HG03432 (cell line): ENCODE data around the gene TCEAL3.
"Not testable (repeated sequence)": the region's sequence is repeated elsewhere in the genome, so short reads cannot be mapped to it uniquely, and the experiment has no call there.

Experiments
- ATAC-seq: cut with Tn5 transposase; IDR thresholded peaks from one replicate; pipeline ENCODE4 v1.9.1; 2021; ENCODE audit warnings: mild to moderate bottlenecking, moderate library complexity; ENCODE audit not compliant: unreplicated experiment

TCEAL3 gene, protein sequence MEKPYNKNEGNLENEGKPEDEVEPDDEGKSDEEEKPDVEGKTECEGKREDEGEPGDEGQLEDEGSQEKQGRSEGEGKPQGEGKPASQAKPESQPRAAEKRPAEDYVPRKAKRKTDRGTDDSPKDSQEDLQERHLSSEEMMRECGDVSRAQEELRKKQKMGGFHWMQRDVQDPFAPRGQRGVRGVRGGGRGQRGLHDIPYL

DNA sequence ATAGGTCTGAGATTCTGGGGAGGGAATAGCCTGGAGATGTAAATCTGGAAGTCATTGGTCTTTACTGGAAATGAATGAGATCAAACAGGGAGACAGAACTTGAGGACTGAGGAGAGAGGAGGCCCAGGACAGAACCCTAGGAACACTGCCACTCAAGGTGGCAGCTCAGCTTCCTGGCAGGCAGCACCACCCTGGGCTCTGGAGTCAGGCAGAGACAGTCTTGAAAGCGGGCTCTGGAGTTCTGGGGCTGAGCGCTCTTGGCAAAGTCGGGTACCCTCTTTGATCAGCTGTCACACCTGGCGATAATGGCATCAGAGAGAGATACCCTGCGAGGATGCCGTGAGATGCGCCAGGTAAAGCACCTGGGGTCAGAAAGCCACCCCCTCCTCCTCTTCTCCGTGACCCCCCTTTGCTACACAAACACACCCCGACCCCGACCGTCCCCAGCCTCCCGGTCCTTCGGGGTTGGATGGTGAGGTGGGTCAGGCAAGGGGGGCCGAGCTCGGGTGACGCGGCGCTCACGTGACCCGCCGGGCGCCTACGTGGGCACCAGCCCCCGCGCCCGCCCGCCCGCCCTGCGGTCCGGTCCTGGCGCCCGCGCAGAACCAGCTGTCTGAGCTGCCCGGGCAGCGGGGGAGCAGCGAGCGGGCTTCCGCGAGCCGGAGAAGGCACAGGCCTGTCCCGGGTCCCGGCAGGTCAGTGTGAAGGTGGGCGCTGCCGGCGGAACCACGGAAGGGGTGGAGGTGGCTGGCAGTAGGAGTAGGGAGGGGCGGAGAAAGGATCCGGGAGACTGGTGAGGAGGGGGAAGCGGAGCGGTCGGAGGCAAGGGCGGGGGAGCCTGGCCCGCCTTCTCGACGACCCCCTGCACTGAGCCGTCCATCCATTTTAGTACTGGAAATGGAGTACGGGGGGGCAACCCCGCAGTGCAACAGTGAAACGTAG lies at the start of gene TCEAL3:
TCEAL3 (plus strand) TSS at position 600 of the 942 bp plus-strand sequence. CDS start 1,102 bp downstream, outside the sequence.
- peak; percentile 92 for ATAC-seq

DNA sequence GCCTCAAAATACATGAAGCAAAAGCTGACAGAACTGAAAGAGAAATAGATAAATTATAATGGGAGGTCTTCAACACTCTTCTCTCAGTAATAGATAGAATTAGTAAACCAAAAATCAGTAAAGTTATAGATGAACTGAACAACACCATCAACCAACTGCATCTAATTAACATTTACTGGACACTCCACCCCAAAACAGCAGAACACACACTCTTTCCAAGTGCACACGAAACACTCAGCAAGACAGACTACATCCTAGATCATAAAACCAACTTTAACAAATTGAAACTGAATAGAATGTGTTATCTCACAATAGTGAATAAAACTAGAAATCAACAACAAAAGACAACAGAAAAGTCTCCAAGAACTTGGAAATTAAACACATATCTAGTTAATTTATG lies 47.5 kb upstream of the TCEAL3 start:
- ATAC-seq = no peak

DNA sequence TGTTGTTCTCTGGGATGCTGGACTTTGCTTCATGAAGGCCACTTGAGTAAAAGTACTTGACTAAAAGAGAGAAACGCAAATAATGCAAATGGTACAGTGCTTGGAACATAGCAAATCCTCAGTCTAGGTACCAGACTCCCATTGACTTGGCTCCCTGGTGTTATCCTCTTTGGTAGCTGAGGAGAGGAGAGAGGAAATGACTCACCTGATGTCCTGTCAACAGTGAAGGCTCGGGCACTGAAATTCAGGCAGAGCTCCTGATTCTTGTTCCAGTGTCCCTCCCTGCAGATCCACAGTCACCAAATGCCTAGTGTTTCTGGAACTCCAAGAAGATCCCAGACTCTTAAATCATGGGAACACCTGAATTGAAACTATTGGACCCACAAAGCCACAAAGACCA lies 45.0 kb upstream of the TCEAL3 start:
- no peak for ATAC-seq

DNA sequence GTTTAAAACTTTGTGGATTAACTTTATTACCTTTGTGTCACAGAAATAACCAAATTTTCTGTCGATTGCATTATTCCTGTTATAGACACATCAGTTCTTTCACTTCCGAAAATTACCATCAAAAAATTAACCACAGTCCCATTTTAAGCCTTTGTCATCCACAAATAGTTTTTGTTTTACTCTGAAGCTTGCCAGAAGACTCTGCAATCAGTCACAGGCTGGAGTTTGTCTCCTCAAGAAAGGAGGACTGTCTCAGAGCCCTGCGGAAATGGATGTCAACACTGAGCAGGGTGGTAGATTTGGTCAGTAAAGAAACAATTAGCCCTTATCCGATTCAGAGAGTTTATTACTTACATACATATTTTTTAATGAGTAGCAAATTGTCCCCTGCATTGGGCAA lies 42.6 kb upstream of the TCEAL3 start:
- ATAC-seq = peak; percentile 87

DNA sequence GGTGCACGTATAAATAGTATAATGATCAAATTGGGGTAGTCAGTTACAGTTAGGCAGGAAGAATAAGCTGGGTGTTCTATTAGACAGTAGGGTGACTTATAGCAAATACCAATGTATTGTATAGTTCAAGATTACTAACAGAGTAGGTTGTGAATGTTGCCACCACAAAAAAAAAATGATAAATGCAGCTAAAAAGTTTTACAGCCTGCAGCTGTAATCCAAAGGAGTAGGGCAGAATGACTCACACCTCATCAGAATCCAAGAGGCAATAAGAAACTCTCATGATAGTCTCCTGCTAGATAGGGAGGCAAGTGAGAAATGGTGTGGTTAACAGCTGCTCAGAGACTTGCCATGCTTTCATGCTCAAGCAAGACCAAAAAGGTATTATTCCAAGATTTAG lies 42.0 kb upstream of the TCEAL3 start:
- peak; percentile 62 for ATAC-seq

DNA sequence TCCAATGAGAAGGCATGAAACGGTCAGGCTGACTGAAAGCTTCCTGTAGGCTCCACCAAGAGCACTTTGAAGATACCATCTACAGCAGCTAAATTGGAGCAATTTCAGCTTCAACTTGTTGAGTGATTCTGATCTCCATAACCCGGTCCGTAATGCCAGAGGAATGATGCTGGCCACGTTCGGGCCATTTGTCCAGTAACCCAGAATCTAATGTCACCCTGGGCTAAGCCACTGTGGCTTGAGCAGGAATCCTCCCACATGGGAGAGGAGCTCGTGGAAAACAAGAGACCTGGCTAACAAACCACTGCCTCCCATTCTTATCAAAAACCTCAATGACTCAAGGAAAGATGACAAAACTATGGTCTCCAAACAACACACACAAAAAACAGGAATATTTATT lies 36.6 kb upstream of the TCEAL3 start:
- ATAC-seq = no peak

DNA sequence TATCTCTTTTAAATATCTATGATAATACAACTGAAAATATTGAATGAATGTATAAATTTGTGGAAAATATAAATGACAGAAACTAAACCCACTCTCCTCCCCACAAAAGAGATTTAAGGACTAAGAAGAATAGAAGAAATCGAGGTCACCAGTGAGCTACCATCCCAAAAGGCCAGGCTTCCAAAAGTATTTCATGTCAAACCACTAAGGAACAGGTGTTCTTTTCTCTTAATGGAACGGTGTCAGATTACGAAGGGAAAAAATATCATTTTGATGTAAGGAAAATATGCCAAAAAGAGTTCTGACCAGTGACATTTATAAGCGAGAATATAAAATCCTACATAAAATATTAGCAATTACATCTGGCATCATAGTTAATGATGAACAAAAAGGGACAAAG lies 36.0 kb upstream of the TCEAL3 start:
- no peak for ATAC-seq

DNA sequence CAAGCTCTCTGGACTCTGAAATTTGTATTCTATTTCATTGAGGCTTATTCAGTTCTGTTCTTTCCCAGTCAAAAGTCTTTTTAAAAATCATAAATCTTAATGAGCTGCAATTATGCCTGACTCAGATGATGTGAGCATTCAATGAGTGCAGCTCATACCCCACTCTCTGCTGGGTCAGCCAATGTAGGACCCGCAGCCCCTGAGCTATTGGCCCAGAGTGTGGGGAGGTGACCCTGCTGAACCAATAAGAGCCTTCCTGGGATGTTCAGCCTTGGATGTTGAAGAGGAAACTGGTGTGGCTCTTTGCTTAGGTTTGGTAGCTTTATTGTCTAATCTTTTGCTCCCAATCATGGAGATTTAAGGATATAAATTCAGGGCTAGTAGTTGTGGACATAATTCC lies 34.6 kb upstream of the TCEAL3 start:
- no peak for ATAC-seq

DNA sequence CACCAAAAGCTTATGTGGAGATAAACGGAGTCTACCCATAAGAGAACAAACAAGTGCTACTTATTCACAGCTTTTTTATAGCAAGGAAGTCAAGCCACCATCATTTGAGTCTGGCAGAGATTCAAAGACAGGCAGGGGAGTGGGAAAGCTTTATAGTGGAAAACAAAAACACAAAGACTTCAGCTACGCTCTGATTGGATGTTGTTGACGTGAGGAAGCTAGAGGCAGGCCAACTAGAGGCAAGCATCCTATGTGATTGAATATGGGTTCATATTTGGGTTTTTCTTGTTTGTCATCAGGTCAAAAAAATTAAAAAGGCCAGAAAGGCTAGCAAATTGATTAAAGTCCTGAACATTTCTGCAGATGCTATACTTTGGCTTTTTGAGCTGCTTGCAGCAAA lies 23.2 kb upstream of the TCEAL3 start:
- no peak for ATAC-seq

DNA sequence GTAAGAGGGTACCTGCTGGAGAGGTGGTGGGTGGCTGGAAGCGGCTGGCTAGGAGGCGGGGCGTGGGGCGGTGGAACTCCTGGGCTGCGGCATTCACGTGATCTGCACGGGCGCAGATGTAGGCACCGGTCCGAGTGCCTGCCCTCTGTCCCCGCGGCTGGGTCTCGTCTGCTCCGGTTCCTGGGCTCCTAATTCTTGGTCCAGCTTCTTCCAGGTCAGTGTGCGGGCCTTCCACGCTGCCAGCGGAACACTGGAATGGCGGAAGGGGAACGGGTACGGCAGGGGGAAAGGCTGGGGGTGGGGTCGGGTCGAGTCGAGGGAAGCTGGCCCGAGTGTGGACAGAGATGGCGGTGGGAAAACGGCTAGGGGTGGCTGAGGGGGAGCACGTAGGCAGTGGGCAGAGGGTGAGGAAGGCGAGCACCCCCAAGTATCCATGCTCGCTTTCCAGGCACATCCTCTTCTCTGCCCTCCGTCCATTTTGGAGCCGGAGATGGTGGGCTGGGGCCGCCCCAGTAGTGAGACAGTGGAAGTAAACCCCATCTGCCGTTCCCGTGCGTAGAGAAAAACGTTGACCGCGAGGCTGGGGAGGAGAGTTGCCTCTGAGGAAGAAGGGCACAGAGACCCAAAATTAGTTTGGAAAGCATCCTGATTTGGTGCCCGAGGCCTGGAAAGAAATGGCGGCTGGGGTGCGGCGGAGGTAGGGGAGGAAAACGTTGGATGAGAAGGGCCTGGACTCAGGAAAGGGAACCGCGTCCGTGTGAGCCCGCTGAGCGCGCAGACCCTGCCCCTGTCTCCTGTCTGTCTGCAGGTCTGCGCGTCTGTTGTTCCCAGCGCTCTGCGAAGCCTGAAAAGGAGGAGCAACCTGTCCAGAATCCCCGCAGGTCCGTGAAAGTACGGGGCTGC lies 22.1 kb upstream of the TCEAL3 start, which contains the start of gene TCEAL4:
TCEAL4 (plus strand) TSS at position 105 of the 903 bp plus-strand sequence. CDS start 1,161 bp downstream, outside the sequence.
- peak; percentile 95 for ATAC-seq

DNA sequence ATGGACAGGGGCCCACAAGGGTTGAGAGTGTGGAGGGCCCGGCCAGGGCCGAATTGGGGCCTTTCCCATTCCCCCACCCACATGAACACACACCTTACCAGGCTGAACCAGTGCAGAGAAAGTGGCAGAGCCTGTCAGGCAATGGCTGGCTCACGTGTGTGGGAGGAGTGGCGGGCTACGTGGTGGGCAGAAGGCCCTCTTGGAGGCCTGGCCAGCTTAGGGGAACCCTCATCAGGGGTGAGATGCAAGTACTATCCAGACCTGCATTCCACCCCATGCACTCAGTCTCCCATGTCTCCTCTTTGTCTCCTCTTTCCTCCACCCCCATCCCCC lies 21.5 kb upstream of the TCEAL3 start:
- peak; percentile 44 for ATAC-seq

DNA sequence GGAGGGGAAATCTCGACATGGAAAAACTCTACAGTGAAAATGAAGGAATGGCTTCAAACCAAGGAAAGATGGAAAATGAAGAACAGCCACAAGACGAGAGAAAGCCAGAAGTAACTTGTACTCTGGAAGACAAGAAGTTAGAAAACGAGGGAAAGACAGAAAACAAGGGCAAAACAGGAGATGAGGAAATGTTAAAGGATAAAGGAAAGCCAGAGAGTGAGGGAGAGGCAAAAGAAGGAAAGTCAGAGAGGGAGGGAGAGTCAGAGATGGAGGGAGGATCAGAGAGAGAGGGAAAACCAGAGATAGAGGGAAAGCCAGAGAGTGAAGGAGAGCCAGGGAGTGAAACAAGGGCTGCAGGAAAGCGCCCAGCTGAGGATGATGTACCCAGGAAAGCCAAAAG lies 21.1 kb upstream of the TCEAL3 start:
- no peak for ATAC-seq

DNA sequence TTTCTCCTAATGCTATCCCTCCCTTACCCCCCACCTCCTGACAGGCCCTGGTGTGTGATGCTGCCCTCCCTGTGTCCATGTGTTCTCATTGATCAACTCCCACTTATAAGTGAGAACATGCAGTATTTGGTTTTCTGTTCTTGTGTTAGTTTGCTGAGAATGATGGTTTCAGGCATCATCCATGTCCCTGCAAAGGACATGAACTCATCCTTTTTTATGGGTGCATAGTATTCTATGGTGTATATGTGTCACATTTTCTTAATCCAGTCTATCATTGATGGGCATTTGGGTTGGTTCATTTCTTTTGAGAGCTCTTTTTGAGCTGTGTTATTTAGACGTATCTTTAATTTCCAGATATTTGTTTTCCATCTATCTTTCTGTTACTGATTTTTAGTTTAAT lies 15.5 kb upstream of the TCEAL3 start:
- ATAC-seq = not testable (repeated sequence)

DNA sequence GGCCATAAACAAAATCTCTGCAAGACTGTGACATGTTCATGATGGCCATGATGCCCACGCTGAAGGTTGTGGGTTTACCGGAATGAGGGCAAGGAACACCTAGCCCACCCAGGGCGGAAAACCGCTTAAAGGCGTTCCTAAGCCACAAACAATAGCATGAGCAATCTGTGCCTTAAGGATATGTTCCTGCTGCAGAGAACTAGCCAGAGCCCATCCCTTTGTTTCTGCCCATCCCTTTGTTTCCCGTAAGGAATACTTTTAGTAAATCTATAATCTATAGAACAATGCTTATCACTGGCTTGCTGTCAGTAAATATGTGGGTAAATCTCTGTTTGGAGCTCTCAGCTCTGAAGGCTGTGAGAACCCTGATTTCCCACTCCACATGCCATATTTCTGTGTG lies 12.6 kb upstream of the TCEAL3 start:
- ATAC-seq = not testable (repeated sequence)

DNA sequence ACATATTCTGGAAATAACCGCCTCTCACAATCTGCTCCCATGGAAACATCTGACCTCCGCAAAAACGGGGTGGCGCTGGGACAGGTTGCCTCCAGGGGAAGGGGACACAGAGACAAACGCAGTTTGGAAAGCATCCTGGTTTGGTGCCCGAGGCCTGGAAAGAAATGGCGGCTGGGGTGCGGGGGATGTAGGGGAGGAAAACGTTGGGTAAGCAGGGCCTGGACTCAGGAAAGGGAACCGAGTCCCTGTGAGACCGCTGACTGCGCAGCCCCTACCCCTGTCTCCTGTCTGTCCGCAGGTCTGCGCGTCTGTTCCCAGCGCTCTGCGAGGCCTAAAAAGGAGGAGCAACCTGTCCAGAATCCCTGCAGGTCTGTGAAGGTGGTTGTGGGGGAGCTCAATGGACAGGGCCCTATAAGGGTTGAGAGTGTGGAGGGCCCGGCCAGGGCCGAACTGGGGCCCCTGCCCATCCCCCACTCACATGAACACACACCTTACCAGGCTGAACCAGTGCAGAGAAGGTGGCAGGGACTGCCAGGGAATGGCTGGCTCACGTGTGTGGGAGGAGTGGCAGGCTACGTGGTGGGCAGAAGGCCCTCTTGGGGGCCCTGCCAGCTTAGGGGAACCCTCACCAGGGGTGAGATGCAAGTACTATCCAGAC lies 672 bp downstream of the TCEAL3 start:
- peak; percentile 20 for ATAC-seq

DNA sequence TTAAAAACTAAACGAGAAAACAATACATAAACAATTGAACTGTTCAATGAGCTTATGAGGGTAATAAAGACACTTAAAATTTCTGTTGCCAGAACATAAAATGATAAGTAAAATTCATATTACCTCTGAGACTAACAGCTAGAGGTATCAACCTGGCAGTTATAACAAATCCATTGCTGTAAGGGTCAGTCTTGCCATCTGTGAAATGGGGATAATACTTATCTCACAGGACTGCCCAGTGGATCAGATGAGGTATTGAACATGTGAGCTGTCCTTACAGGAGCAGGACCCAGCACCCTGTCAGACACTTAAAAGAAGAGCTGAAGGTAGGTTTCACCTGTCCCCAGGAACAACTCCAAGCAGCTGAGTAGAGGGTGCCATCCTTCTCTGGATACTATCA lies 2.5 kb downstream of the TCEAL3 start:
- no peak for ATAC-seq

DNA sequence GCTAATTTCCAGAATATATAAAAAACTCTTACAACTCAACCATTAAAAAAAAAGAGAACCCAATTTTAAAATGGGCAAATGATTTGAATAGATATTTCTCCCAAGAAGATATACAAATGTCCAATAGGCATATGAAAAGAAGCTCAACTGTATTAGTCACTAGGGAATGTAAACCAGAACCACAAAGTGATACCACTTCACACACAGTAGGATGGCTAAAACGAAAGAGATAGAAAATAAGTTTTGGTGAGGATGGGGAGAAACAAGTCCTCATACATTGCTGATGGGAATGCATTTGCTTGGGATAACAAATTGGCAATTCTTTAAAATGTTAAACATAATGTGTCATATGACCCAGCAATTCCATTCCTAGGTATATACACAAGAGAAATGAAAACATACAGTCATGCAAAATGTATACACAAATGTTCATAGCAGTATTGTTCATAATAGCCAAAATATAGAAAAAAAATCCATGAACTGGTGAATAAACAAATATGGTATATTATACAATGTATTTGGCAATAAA lies 5.7 kb downstream of the TCEAL3 start:
- no peak for ATAC-seq

DNA sequence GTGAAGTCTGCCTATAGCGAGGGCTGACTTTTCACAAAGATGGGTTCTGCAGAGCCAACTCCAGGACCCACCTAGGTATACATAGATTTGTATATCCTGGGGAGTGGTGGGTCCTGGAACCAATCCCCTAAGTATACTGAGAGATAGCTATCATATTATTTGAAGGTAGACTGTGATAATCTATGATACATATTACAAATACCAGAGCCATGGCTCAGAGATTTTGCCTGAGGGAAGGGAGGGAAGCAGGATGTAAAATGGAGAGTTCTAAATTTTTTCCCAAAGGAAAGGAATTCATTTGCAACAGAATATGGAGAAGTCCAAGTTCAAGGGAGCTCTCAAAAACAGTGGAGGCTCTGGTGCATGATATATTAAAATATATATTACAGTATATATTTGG lies 7.2 kb downstream of the TCEAL3 start:
- no peak for ATAC-seq

DNA sequence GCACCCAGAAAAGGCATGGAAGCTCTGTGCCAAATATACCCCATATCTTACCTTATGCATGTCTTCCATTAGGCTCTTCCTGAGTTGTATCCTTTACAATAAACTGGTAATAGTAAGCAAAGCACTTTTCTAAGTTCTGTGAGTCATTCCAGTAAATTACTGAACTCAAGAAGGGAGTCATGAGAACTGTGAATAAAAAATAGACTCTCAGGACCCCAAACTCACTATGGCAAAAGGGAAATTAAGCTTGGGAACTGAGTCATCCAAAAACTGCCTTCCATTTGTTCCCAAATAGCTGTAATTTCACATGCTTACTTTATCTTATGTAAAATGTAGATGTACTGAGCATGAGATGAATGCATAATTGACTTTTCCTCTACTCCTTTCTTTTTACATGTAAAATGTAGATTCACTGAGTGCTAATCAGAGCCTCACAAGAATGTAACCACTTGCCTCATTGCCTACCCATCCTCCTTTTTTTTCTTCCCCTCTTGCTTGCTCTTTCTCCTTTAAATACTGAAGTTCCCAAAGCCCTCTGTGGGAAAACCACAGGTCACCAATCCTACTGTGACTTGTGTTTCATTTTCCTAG lies 8.1 kb downstream of the TCEAL3 start:
- no peak for ATAC-seq

DNA sequence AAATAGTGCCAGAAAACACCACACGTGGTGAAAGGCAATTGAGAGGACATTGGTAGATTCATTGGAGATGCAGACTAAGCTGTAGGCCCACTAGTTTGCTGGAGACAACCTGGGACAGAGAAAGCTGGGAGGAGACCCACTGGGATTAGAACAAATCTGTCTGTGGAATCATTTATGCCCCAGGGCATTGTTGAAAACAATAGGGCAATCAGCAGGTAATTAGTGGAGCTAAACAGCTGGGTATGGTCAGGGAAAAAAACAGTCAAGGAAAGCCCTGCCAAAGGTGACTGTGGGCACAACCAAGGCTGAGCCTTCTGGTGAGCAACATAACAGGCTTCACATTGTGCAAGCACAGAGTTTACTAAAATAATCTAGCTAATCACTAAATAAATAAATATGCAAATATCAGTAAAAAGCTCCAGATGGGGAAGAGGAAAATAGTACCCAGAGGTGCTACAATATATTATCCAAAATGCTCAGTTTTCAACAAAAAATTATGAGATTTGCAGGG lies 9.0 kb downstream of the TCEAL3 start:
- no peak for ATAC-seq
